Posterior vena cava (tissue), 2 donors: ENCODE data around the gene RAPGEFL1. TPM values are rescaled to one million over a fixed set of nuclear protein-coding genes. Genes with fewer than 3 reads are reported as not detected.

ENCODE experiments used
- DNase-seq: peaks from one replicate; pipeline ENCODE4 v3.0.0-alpha.2; 2020; ENCODE audit warnings: low spot score
- intact Hi-C, 2 donors: fragments of 100-400 bp; cut with DNase I; formaldehyde crosslinking; loops; one replicate each; pipeline versions ENCODE4 v1.14.1 to v1.14.2; 2022 to 2023
- total RNA-seq, 2 donors: library from RNA; stranded (reverse); fragmentation: NEBNext Ultra II Directional; extraction: Animal tissue kit (Norgen Biotek cat#: 25700); gene quantifications; one replicate each; pipeline ENCODE4 v1.2.1, GENCODE V29; 2021
- donor health status: DM: yes; HTN: yes; CAD: no.
- donor health status: DM: yes; HTN: yes; CAD: no.

The RAPGEFL1 gene
- total RNA-seq, 2 donors from 2014 or later: 4.5 to 5.2 TPM

- DNase-seq: no peak
- intact Hi-C loops: loop anchor here in 1 of 2 donors (10.0 kb wide), 1 partner anchor 156 kb away; the partner anchor contains the start of gene CSF3
Observed at GRCh38 chr17:40170325-40170724, 6.9 kb upstream of the RAPGEFL1 start.

- peak; percentile 5 for DNase-seq
Observed at GRCh38 chr17:40171750-40172149, 5.5 kb upstream of the RAPGEFL1 start.

GRCh38 chr17:40173091-40173777 lies 4.0 kb upstream of the RAPGEFL1 start:
- intact Hi-C loops: loop anchor here in 1 of 2 donors (10.0 kb wide), 1 partner anchor 158 kb away; the partner anchor contains the start of gene CSF3
- DNase-seq: peak; percentile 1

More at GRCh38 chr17:40171750-40172149, 5.5 kb upstream of the RAPGEFL1 start:
- intact Hi-C loops: loop anchor here in 1 of 2 donors (10.0 kb wide), 1 partner anchor 157 kb away; the partner anchor contains the start of gene CSF3

GRCh38 chr17:40173778-40174135 lies 3.5 kb upstream of the RAPGEFL1 start:
- DNase-seq: peak; percentile 3
- intact Hi-C loops: loop anchor here in 1 of 2 donors (10.0 kb wide), 1 partner anchor 159 kb away; the partner anchor contains the start of gene CSF3

GRCh38 chr17:40174514-40174913 lies 2.8 kb upstream of the RAPGEFL1 start:
- intact Hi-C loops: loop anchor here in 1 of 2 donors (10.0 kb wide), 1 partner anchor 160 kb away; the partner anchor contains the start of gene CSF3
- DNase-seq: no peak

GRCh38 chr17:40175928-40176753 lies 1.1 kb upstream of the RAPGEFL1 start:
- no peak for DNase-seq
- intact Hi-C loops: loop anchor here in 1 of 2 donors (10.0 kb wide), 1 partner anchor 161 kb away; the partner anchor contains the start of gene CSF3

- DNase-seq: no peak
- intact Hi-C loops: loop anchor here in 1 of 2 donors (10.0 kb wide), 1 partner anchor 162 kb away; the partner anchor contains the start of gene CSF3
Observed at GRCh38 chr17:40176754-40177110, 538 bp upstream of the RAPGEFL1 start.

- no peak for DNase-seq
- intact Hi-C loops: loop anchor here in 1 of 2 donors (10.0 kb wide), 1 partner anchor 163 kb away; the partner anchor contains the start of gene CSF3
Observed at GRCh38 chr17:40178021-40178601, 841 bp downstream of the RAPGEFL1 start.

GRCh38 chr17:40178660-40179059 lies 1.4 kb downstream of the RAPGEFL1 start:
- no peak for DNase-seq
- intact Hi-C loops: loop anchor here in 1 of 2 donors (10.0 kb wide), 1 partner anchor 164 kb away; the partner anchor contains the start of gene CSF3

GRCh38 chr17:40179923-40180659 lies 2.8 kb downstream of the RAPGEFL1 start:
- intact Hi-C loops: loop anchor here in 1 of 2 donors (10.0 kb wide), 1 partner anchor 165 kb away; the partner anchor contains the start of gene CSF3
- DNase-seq: no peak

- DNase-seq: no peak
- intact Hi-C loops: no loop called here
Observed at GRCh38 chr17:40180694-40181093, 3.4 kb downstream of the RAPGEFL1 start.

- intact Hi-C loops: no loop called here
- DNase-seq: no peak
Observed at GRCh38 chr17:40181205-40181604, 3.9 kb downstream of the RAPGEFL1 start.

- no peak for DNase-seq
- intact Hi-C loops: no loop called here
Observed at GRCh38 chr17:40182606-40183005, 5.3 kb downstream of the RAPGEFL1 start.

- DNase-seq: no peak
- intact Hi-C loops: no loop called here
Observed at GRCh38 chr17:40187238-40187637, 10.0 kb downstream of the RAPGEFL1 start.

GRCh38 chr17:40188694-40189093 lies 11.4 kb downstream of the RAPGEFL1 start:
- no peak for DNase-seq
- intact Hi-C loops: loop anchor here in 1 of 2 donors (1.0 kb wide), 1 partner anchor 21 kb away; no protein-coding TSS in a partner anchor

- DNase-seq: no peak
- intact Hi-C loops: no loop called here
Observed at GRCh38 chr17:40190197-40191021, 13.1 kb downstream of the RAPGEFL1 start.

- intact Hi-C loops: no loop called here
- peak; percentile 91 for DNase-seq
Observed at GRCh38 chr17:40191237-40192208, 14.3 kb downstream of the RAPGEFL1 start.
